ENCODE data around the gene SIGLEC12. TPM values are rescaled to one million over a fixed set of nuclear protein-coding genes. Genes with fewer than 3 reads are reported as not detected.

SIGLEC12 gene
- total RNA-seq, 1 donor from 2014 or later = not detected

- Histone ChIP-seq H3K4me3 (ENCODE audit: low read depth, low read length) (no peak overlapping the region), H3K27me3 (ENCODE audit: control insufficient read depth, insufficient read depth, low read length) (no peaks in the 10 kb centered on the region), H3K36me3 (ENCODE audit: control insufficient read depth, insufficient read depth, low read length) (no peaks in the 10 kb centered on the region)
- no peak for TF ChIP-seq CTCF (IDR thresholded peaks at IDR 0.05; ENCODE audit: insufficient read depth, low read length, severe bottlenecking)
- FAIRE-seq = peak; percentile 18
- DNase-seq (ENCODE audit: low read depth) = no peak
Measured at GRCh38 chr19:51485960-51486660, 15.5 kb downstream of the SIGLEC12 start.

GRCh38 chr19:51480590-51480989 lies 21.0 kb downstream of the SIGLEC12 start:
- TF ChIP-seq CTCF (IDR thresholded peaks at IDR 0.05; ENCODE audit: insufficient read depth, low read length, severe bottlenecking) = no peak
- no peak for FAIRE-seq

GRCh38 chr19:51479531-51480331 lies 21.9 kb downstream of the SIGLEC12 start:
- DNase-seq (ENCODE audit: low read depth) (no peak), FAIRE-seq (peak; percentile 55)
- no peaks in the 10 kb centered on the region for H3K27me3 ChIP-seq (ENCODE audit: control insufficient read depth, insufficient read depth, low read length)
- no peaks in the 10 kb centered on the region for H3K36me3 ChIP-seq (ENCODE audit: control insufficient read depth, insufficient read depth, low read length)
- no peak for TF ChIP-seq CTCF (IDR thresholded peaks at IDR 0.05; ENCODE audit: insufficient read depth, low read length, severe bottlenecking)
- H3K4me3 ChIP-seq (ENCODE audit: low read depth, low read length) = no peak overlapping the region

More at GRCh38 chr19:51480590-51480989, 21.0 kb downstream of the SIGLEC12 start:
- Histone ChIP-seq H3K4me3 (ENCODE audit: low read depth, low read length) (no peak overlapping the region), H3K36me3 (ENCODE audit: control insufficient read depth, insufficient read depth, low read length) (no peaks in the 10 kb centered on the region), H3K27me3 (ENCODE audit: control insufficient read depth, insufficient read depth, low read length) (no peaks in the 10 kb centered on the region)
- DNase-seq (ENCODE audit: low read depth) = no peak

GRCh38 chr19:51478381-51479234 lies 23.0 kb downstream of the SIGLEC12 start, which contains the start of gene CEACAM18:
Gene CEACAM18 (plus strand): TSS chr19:51478539.
- Histone ChIP-seq H3K27me3 (ENCODE audit: control insufficient read depth, insufficient read depth, low read length) (no peaks in the 10 kb centered on the region), H3K36me3 (ENCODE audit: control insufficient read depth, insufficient read depth, low read length) (no peaks in the 10 kb centered on the region), H3K4me3 (ENCODE audit: low read depth, low read length) (no peak within 1 kb of the TSS)
- DNase-seq (ENCODE audit: low read depth) (no peak), FAIRE-seq (no peak)
- no peak for TF ChIP-seq CTCF (IDR thresholded peaks at IDR 0.05; ENCODE audit: insufficient read depth, low read length, severe bottlenecking)

GRCh38 chr19:51477344-51477743 lies 24.3 kb downstream of the SIGLEC12 start:
- Histone ChIP-seq H3K27me3 (ENCODE audit: control insufficient read depth, insufficient read depth, low read length) (no peaks in the 10 kb centered on the region), H3K4me3 (ENCODE audit: low read depth, low read length) (no peak overlapping the region), H3K36me3 (ENCODE audit: control insufficient read depth, insufficient read depth, low read length) (no peaks in the 10 kb centered on the region)
- TF ChIP-seq CTCF (IDR thresholded peaks at IDR 0.05; ENCODE audit: insufficient read depth, low read length, severe bottlenecking) = no peak
- FAIRE-seq (no peak), DNase-seq (ENCODE audit: low read depth) (no peak)
